B cell (primary cell): Measurements from ENCODE around the gene HIPK2. TPM values are rescaled to one million over a fixed set of nuclear protein-coding genes. Genes with fewer than 3 reads are reported as not detected.
A peak's percentile ranks its signal among the peaks of the same experiment; 100 is the strongest.

Experiments used
- ATAC-seq: fragments of 200-7000 bp; cut with Tn5 transposase; one replicate; pipeline ENCODE4 v1.10.0; 2021; ENCODE audit warnings: low read depth, mild to moderate bottlenecking, moderate number of reproducible peaks, moderate library complexity
- CTCF ChIA-PET: fragments of 350-600 bp; sonication (Branson Sonifier 250); formaldehyde crosslinking; loops from one replicate; lab custom pipeline; 2021; ENCODE audit warnings: antibody characterized with exemption, inconsistent platforms; lab: Charles Lee
- POLR2A ChIA-PET: fragments of 350-600 bp; sonication (Branson Sonifier 250); formaldehyde crosslinking; loops from one replicate; lab custom pipeline; 2021; ENCODE audit warnings: antibody characterized with exemption; lab: Charles Lee
- DNase-seq: peaks from one replicate; pipeline ENCODE4 v3.0.0; 2013
- H2AFZ ChIP-seq: 2 replicates; pipeline ENCODE4 v1.6.1; 2012; ENCODE audit warnings: mild to moderate bottlenecking, low read depth, low read length; ENCODE audit not compliant: insufficient read depth, poor library complexity, severe bottlenecking
- H3K27ac ChIP-seq, 2 donors: 1 replicate in 1 of 2; 2 replicates in 1 of 2; pipeline ENCODE4 v1.5.1; 2012 to 2013; ENCODE audit warnings: low read length in 2 of 2, mild to moderate bottlenecking in 2 of 2, moderate library complexity in 1 of 2
- H3K27me3 ChIP-seq, 4 experiments: fragments of 200-600 bp in 1 of 4; sonication (generic) in 1 of 4; replicated peaks in 1 of 4; 1 replicate in 2 of 4; 2 replicates in 2 of 4; pipeline versions ENCODE4 v1.6.1 to v1.7.0; 2013 to 2016; ENCODE audit warnings: low read length in 3 of 4, mild to moderate bottlenecking in 2 of 4, mixed read lengths in 1 of 4, moderate library complexity in 1 of 4; ENCODE audit not compliant: insufficient read depth in 4 of 4, control insufficient read depth in 3 of 4; ENCODE audit errors: control extremely low read depth in 1 of 4
- H3K36me3 ChIP-seq, 2 experiments: replicated peaks in 1 of 2; 1 replicate in 1 of 2; 2 replicates in 1 of 2; pipeline versions ENCODE4 v1.6.1 to v1.7.1; 2013; ENCODE audit warnings: low read length in 1 of 2; ENCODE audit not compliant: insufficient read depth in 2 of 2, control insufficient read depth in 1 of 2; ENCODE audit errors: control extremely low read depth in 1 of 2, extremely low read depth in 1 of 2
- H3K4me1 ChIP-seq, 2 donors: fragments of 200-600 bp in 1 of 2; sonication (generic) in 1 of 2; 1 replicate in 1 of 2; 2 replicates in 1 of 2; pipeline versions ENCODE4 v1.5.1 to v1.6.1; 2013 to 2017; ENCODE audit warnings: low read length in 2 of 2; ENCODE audit not compliant: control insufficient read depth in 2 of 2, insufficient read depth in 2 of 2
- H3K4me2 ChIP-seq: replicated peaks from 2 replicates; pipeline ENCODE3; 2012; ENCODE audit warnings: mild to moderate bottlenecking, low read depth, low read length; ENCODE audit not compliant: poor library complexity, severe bottlenecking
- H3K4me3 ChIP-seq, 5 experiments: fragments of 200-600 bp in 1 of 5; sonication (generic) in 1 of 5; 1 replicate in 3 of 5; 2 replicates in 2 of 5; pipeline versions ENCODE4 v1.5.1 to v1.7.0; 2011 to 2016; ENCODE audit warnings: low read length in 4 of 5, mild to moderate bottlenecking in 4 of 5, low read depth in 2 of 5, control low read depth in 1 of 5, moderate library complexity in 1 of 5; ENCODE audit not compliant: insufficient read depth in 1 of 5; ENCODE audit errors: control extremely low read depth in 1 of 5, extremely low read depth in 1 of 5
- H3K79me2 ChIP-seq: fragments of 200-600 bp; sonication (generic); one replicate; pipeline ENCODE4 v1.6.0; 2016; ENCODE audit warnings: low read length; ENCODE audit not compliant: control insufficient read depth, insufficient read depth
- H3K9ac ChIP-seq: fragments of 200-600 bp; sonication (generic); 2 replicates; pipeline ENCODE4 v1.6.1; 2017; ENCODE audit warnings: mild to moderate bottlenecking, low read length, moderate library complexity
- H3K9me3 ChIP-seq, 3 donors: one replicate each; pipeline versions ENCODE4 v1.6.1 to v1.7.1; 2013; ENCODE audit warnings: low read length in 2 of 3; ENCODE audit not compliant: control insufficient read depth in 2 of 3, insufficient read depth in 1 of 3; ENCODE audit errors: control extremely low read depth in 1 of 3
- H4K20me1 ChIP-seq: 2 replicates; pipeline ENCODE4 v1.6.0; 2012; ENCODE audit warnings: mild to moderate bottlenecking, low read length; ENCODE audit not compliant: insufficient read depth, control insufficient read depth, poor library complexity, severe bottlenecking
- H3K27ac Mint-ChIP-seq: one replicate; pipeline ENCODE4 v1.8.0; 2021; ENCODE audit warnings: mixed read lengths
- H3K27me3 Mint-ChIP-seq: one replicate; pipeline ENCODE4 v1.8.0; 2021; ENCODE audit warnings: mixed read lengths
- H3K4me1 Mint-ChIP-seq: one replicate; pipeline ENCODE4 v1.8.0; 2021; ENCODE audit warnings: mixed read lengths
- H3K4me3 Mint-ChIP-seq: one replicate; pipeline ENCODE4 v1.8.0; 2021; ENCODE audit warnings: mixed read lengths
- H3K9me3 Mint-ChIP-seq: one replicate; pipeline ENCODE4 v1.8.0; 2022; ENCODE audit warnings: mixed read lengths; ENCODE audit not compliant: insufficient read depth
- CTCF ChIP-seq: fragments of 200-600 bp; IDR thresholded peaks from one replicate; pipeline ENCODE4 v1.8.0; 2022; ENCODE audit warnings: antibody characterized with exemption, mild to moderate bottlenecking
- EZH2 ChIP-seq: IDR thresholded peaks from 2 replicates; pipeline ENCODE4 v1.6.1; 2012; ENCODE audit warnings: borderline replicate concordance, low read depth, mild to moderate bottlenecking, moderate library complexity, low read length; ENCODE audit not compliant: insufficient read depth, poor library complexity, severe bottlenecking
- WGBS: methylation state at CpG from one replicate; pipeline ENCODE4 v1.1.5; 2013; ENCODE audit warnings: missing lambda C conversion rate; ENCODE audit not compliant: insufficient coverage; 5-methylcytosine and 5-hydroxymethylcytosine counted together
- intact Hi-C: fragments of 100-400 bp; cut with micrococcal nuclease; formaldehyde crosslinking; loops from one replicate; pipeline ENCODE4 v1.10.0; 2022
- polyA plus RNA-seq: library from polyadenylated mRNA; depleted of rRNA; stranded (reverse); fragments of >200 nt; gene quantifications from 2 replicates; pipeline ENCODE4 v1.2.3, GENCODE V29; 2012
- total RNA-seq, 2 donors: library from RNA; stranded (reverse); fragments of 120-200 nt in 1 of 2; gene quantifications; 1 replicate in 1 of 2; 2 replicates in 1 of 2; pipeline versions ENCODE4 v1.2.3 to v1.2.4, GENCODE V29; 2013 to 2022

HIPK2 gene
- total and polyA plus RNA-seq, 2 donors (not counting 1 experiment from before 2014, with no cell fraction given), result 6.8 to 58.2 TPM

DNA sequence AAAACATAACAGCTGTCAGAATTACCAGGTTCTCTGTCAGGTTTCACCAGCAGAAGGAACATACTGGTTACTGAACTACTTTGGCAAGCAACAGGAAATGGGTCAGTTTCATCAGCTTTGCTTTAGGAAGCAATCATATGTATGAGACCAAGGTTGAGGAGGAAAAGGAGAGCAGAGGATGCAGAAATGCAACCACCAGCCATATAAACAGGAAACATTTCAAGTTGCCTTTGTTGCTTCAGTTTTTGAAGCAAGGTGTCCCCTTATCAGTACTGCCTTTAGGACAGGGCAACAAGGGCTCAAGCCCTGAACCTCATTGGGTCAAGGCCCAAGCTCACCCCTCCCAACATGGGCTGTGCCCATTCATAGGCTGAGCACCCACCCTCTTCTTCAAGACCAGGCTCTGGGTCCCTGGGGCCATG is 10.2 kb downstream of the HIPK2 start:
- H3K27me3 Mint-ChIP-seq, result no peaks in the 10 kb centered on the region
- peaks cover 52% of the 10 kb centered on the region for H3K4me1 Mint-ChIP-seq
- Histone ChIP-seq H2AFZ (no peak overlapping the region), H3K4me3 (no peak overlapping the region), H4K20me1 (peaks cover 29% of the 10 kb centered on the region), H3K4me1 (peaks cover 23 to 24% of the 10 kb centered on the region in 2 donors), H3K9me3 (no peaks in the 10 kb centered on the region), H3K9ac (no peak overlapping the region), H3K27me3 (no peaks in the 10 kb centered on the region), H3K36me3 (peaks cover 3 to 4% of the 10 kb centered on the region in 2 experiments), H3K79me2 (peaks cover 71% of the 10 kb centered on the region), H3K4me2 (peak overlapping the region; percentile 41), H3K27ac (peak overlapping the region in 1 of 2 donors; percentile 10)
- intact Hi-C loops, result no loop called here
- ChIA-PET POLR2A (no interaction called here), CTCF (interaction anchor here (3.6 kb wide), 1 partner anchor 121 kb away, joined by 13 read pairs; no protein-coding TSS in a partner anchor)
- no peak for ATAC-seq
- H3K27ac Mint-ChIP-seq, result peak overlapping the region; percentile 6
- no peak for TF ChIP-seq EZH2
- no peak for TF ChIP-seq CTCF
- no peak for DNase-seq
- peak overlapping the region; percentile 0 for H3K4me3 Mint-ChIP-seq
- no peaks in the 10 kb centered on the region for H3K9me3 Mint-ChIP-seq

- H3K4me1 ChIP-seq, result peaks cover 22 to 23% of the 10 kb centered on the region in 2 donors
- intact Hi-C loops, result no loop called here
Measured at GRCh38 chr7:139765143-139765542, 12.7 kb downstream of the HIPK2 start.

More at GRCh38 chr7:139765143-139765542, 12.7 kb downstream of the HIPK2 start:
- Mint-ChIP-seq H3K27me3 (no peaks in the 10 kb centered on the region), H3K9me3 (no peaks in the 10 kb centered on the region), H3K4me3 (no peak overlapping the region), H3K27ac (no peak overlapping the region), H3K4me1 (peaks cover 45% of the 10 kb centered on the region)
- peaks cover 29% of the 10 kb centered on the region for H4K20me1 ChIP-seq
- H2AFZ ChIP-seq, result no peak overlapping the region
- POLR2A ChIA-PET, result no interaction called here
- CTCF ChIA-PET, result no interaction called here
- H3K9ac ChIP-seq, result no peak overlapping the region
- H3K9me3 ChIP-seq, result no peaks in the 10 kb centered on the region
- H3K4me3 ChIP-seq, result no peak overlapping the region
- no peaks in the 10 kb centered on the region for H3K27me3 ChIP-seq
- no peak overlapping the region for H3K4me2 ChIP-seq
- WGBS, result no CpG with 5 or more reads among the region's 2 CpGs
- TF ChIP-seq EZH2 (no peak), CTCF (no peak)
- no peak overlapping the region for H3K27ac ChIP-seq
- peaks cover 66% of the 10 kb centered on the region for H3K79me2 ChIP-seq
- ATAC-seq, result no peak
- peaks cover 3 to 4% of the 10 kb centered on the region in 2 experiments for H3K36me3 ChIP-seq
- DNase-seq, result no peak
